Measurements from ENCODE around the gene IL18.
"Not testable (repeated sequence)": the region's sequence is repeated elsewhere in the genome, so short reads cannot be mapped to it uniquely, and the experiment has no call there.

IL18 gene

DNA sequence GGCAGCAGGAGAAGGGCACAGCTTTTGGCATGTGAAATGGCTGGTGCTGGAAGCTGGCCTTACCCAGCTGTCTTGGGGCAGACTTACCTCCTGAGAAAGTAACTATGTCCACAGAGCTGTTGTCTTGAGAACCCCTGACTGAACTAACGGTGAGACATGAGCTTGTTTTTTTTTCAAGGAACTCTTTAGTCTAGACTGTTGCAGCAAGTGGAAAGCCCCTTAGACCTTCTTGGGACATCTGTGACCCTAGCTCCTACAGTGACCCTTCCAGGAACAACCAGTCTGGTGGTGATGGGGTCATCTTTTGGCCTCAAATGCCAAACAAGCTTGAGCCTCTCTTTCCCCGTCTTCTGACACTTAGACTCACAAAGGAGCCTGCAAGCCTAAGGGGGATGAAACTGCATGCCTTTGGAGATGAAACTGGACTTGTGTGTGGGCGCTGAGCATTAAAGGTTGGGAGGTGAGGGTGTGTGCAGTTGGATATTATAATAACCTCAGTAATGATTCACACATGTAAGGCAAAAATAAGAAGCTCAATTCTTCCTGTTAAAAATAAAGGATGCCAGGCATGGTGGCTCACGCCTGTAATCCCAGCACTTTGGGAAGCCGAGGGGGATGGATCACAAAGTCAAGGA, 41.8 kb downstream of the IL18 start:
- DNase-seq (ENCODE audit: low read depth) = no peak

DNA sequence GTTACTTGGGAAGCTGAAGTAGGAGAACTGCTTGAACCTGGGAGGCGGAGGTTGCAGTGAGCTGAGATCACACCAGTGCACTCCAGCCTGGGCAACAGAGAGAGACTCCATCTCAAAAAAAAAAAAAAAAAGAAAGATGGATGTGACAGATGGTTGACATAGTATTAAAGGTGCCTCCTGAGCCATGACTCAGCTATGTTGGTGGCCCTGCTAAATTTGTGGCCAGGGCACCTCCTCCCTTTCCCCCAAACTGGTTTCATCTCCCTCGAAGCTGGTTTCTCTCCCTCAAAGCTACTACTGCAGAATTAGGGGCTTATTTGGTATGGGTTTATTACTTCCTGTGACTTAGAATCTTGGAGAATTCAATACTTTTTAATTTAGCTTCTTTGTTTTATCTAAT, 45.7 kb downstream of the IL18 start:
- no peak for DNase-seq (ENCODE audit: low read depth)

DNA sequence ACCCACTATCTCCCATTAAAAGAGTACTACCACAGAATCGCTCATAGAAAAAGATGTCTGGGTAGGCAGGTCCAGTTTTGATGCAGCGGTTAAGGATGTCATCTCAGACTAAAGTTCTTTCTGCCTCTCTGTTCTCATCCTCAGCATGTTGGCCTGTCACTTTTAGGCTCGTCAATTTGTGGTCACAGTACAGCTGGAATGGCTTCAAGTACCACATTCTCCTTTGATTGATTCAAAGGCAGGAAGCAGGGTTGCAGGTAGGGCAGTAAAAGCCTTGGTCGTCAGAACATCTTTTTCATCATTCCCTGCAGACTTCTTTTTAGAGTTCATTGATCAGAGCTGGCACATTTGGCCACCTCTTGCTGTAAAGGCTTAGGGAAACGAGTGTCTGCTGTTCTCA, 48.5 kb downstream of the IL18 start:
- DNase-seq (ENCODE audit: low read depth) = no peak

DNA sequence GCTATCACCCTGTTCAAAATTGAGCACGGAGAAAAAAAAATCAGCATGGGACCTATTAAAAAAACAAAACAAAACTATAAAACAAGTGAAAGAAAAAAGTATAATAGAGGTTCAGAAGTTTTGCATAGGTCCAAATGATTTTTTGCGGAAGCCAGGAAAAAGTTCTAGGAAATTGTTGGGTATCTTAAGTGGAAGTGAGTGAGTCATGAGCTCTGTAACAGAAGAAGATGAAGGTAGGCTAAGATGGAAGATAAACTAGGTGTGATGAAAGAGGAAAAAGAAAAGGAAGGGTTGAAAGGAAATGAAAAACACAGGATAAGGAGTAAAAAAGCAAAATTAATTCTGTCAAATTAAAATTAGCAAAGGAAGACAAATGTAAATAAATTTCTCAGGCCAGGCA, 49.4 kb downstream of the IL18 start:
- DNase-seq (ENCODE audit: low read depth) = no peak

DNA sequence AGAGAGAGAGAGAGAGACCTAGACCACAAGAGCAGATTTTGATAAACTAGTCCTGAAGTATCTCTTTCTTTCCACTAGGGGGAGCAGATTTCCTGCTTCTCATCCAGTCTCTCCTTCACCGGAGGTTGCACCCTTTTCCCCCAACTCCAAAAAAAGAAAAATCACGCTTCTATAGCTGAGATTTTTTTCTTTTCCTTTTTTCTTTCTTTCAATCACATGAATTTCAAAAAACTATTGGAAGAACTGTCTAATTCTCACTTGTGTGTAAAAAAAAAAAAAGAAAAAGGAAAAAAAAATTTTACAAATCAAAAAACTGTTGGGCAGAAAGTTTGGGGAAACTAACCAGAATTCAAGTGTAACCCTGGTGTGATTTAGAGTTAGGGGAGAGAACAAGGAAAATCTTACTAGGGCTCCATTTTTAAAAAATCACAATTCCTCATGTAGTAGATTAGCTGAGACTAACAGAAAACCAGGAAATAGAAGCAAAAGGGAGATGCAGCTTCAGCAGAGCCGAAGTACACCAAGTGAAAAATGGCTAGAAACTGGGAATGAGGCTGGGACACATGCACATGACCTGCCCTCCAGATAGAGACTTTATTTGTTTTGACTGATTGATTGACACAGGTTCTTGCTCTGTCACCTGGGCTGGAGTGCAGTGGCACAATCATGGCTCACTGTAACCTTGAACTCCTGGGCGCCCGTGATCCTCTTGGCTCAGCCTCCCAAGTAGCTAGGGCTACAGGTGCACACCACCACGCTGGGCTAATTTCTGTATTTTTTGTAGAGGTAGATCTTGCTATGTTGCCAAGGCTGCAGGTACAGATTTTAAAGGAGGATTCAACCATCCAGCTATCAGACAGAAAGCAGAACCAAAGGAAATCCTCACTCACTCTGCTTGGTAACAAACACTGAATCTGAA, 50.1 kb downstream of the IL18 start:
- no peak for DNase-seq (ENCODE audit: low read depth)

DNA sequence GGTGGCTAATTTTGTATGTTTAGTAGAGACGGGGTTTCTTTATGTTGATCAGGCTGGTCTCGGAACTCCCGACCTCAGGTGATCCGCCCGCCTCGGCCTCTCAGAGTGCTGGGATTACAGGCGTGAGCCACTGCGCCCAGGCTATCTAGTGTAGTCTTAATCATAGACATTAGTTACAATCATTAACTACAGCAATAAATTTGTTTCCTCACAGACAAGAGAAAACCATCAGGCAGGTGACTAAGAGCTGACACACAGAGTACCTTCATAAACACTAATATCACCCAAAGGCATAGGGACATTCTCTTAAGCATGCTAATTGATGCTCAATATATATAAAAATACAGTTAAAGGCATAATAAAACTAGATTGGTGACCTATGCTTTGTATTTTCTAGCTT, 57.8 kb downstream of the IL18 start:
- no peak for DNase-seq (ENCODE audit: low read depth)

DNA sequence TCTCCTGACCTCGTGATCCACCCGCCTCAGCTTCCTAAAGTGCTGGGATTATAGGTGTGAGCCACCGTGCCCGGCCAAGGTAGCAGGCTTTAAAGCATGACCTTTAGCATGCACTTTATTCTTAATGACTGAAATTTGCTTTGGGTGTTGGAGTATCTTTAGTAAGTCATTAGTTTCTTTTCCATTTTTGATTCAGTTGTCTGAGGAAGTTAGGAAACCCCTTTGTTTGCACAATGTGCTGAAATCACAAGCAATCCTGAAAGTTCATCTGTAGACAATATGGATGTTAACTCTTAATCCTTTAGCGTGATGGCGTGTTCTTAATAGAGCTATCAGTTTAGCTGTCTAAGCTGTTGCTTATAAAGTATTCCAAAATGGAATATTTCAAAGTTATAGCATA, 60.4 kb downstream of the IL18 start:
- DNase-seq (ENCODE audit: low read depth) = no peak

DNA sequence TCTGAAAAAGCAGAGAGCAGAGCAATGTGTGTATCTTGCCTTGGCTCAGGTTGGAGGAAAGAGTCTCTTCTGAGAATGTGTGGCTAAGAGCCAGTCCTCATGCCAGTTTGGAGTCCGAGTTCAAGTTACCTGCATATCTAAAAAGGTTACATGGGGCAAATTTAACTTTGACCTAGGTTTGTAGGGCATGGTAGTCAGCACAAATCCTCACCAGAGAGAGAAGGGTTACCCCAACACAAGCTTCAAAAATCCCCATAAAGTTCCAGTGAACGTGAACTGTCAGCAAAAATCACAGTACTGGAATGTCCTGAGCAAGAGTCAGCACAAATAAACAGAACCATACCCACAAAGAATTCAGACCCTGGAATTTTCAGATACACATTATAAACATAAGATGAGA, 63.4 kb downstream of the IL18 start:
- no peak for DNase-seq (ENCODE audit: low read depth)

DNA sequence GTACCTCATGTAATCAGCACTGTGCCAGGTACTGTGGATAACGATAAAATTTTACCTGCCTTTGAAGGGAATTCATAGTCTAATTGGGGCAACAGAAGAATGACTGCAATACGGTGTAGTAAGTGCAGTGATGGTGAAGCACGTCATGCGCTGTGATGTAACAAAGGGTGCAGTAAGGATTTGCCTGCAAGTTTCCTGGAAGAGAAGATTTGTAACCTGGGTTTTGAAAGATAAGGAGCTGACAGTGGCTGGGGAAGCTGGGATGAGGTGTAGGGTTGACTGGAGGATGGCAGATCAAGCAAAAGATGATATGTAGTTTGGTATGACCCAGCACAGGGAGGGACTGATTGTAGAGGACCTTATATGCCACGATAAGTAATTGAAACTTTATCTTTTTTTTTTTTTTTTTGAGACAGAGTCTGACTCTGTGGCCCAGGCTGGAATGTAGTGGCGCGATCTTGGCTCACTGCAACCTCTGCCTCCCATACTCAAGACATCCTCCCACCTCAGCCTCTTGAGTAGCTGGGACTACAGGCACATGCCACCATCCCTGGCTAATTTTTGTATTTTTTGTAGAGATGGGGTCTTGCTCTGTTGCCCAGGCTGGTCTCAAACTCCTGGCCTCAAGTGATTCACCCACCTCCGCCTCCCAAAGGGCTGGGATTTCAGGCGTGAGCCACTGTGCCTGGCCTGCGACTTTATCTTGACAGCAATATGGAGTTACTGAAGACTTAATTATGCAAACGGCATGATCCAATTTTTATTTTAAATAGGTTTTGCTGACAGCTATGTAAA, 66.0 kb downstream of the IL18 start:
- DNase-seq (ENCODE audit: low read depth) = no peak

DNA sequence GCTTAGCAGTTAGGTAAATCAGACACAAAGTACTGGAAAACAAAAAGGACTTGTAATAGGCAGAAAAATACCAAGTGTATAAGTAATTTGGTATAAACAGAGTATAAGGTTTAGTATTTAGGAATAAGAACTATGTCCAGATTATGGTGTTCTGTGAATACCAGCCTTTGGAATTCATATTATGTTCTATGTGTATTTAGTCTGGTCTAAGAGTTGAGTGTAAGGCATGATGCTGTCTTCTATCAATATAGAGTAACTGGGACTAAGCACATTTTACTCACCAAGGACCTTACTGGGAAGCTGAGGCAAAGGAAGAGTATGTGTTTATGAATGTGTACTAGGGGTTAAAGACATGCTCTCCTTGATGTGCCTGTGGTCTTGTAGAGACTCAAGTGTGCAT, 67.7 kb downstream of the IL18 start:
- no peak for DNase-seq (ENCODE audit: low read depth)

DNA sequence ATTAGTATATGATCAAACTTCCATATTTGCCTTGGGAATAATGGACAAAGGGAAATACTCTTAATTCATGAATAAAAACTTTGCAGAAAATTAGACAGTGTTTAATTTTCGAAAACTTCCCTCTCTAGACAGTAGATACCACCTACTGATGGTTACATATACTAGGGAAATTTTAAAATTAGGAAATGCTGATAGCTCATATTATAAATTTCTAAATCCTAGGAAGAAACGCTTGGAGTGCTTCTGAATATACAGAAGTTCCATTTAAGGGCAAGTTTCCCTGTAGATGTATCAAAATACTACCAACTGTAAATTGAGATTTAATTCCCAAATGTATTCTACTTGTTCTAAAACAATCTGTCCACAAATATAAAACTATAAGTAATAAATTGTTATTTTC, 68.6 kb downstream of the IL18 start:
- DNase-seq (ENCODE audit: low read depth) = not testable (repeated sequence)
